SK-N-SH (cell line): Measurements from ENCODE around the gene UBFD1. TPM values are rescaled to one million over a fixed set of nuclear protein-coding genes. Genes with fewer than 3 reads are reported as not detected.

Source experiments
- CTCF ChIA-PET: fragments of 300-600, 350-600 bp; formaldehyde crosslinking; extraction: SDS; loops from one replicate; lab custom pipeline; 2021; lab: Yijun Ruan, JAX
- POLR2A ChIA-PET: fragments of 350-600 bp; sonication (Branson Sonifier 250); formaldehyde crosslinking; extraction: SDS; loops from one replicate; lab custom pipeline; 2020; ENCODE audit warnings: antibody characterized with exemption, inconsistent platforms; lab: Yijun Ruan, JAX
- DNase-seq: peaks from one replicate; pipeline ENCODE4 v3.0.0; 2012
- H2AFZ ChIP-seq: fragments of 200-600 bp; sonication (generic); 2 replicates; pipeline ENCODE4 v1.8.1; 2016; ENCODE audit warnings: antibody characterized with exemption, mild to moderate bottlenecking, low read depth
- H3F3A ChIP-seq: fragments of 200-600 bp; sonication (generic); replicated peaks from 2 replicates; pipeline ENCODE3; 2016; ENCODE audit warnings: antibody characterized with exemption, mild to moderate bottlenecking; ENCODE audit not compliant: insufficient read depth
- H3K27ac ChIP-seq, 2 experiments: fragments of 200-500 bp in 1 of 2; fragments of 200-600 bp in 1 of 2; sonication (Bioruptor generic) in 1 of 2; sonication (generic), shearing (Covaris generic) in 1 of 2; 2 replicates each; pipeline versions ENCODE4 v1.5.1 to v1.6.1; 2014 to 2016; ENCODE audit warnings: low read depth in 2 of 2, inconsistent platforms in 1 of 2, low read length in 1 of 2, mild to moderate bottlenecking in 1 of 2, mixed read lengths in 1 of 2
- H3K27me3 ChIP-seq: fragments of 200-600 bp; sonication (generic), shearing (Covaris generic); 2 replicates; pipeline ENCODE4 v1.6.1; 2016; ENCODE audit warnings: mixed run types; ENCODE audit not compliant: insufficient read depth
- H3K36me3 ChIP-seq, 2 experiments: fragments of 200-500 bp in 1 of 2; fragments of 200-600 bp in 1 of 2; sonication (Bioruptor generic) in 1 of 2; sonication (generic) in 1 of 2; replicated peaks in 1 of 2; 2 replicates each; pipeline versions ENCODE3 to v1.5.1; 2014 to 2016; ENCODE audit warnings: low read length in 1 of 2, mild to moderate bottlenecking in 1 of 2; ENCODE audit not compliant: insufficient read depth in 2 of 2, control insufficient read depth in 1 of 2
- H3K4me1 ChIP-seq, 2 experiments: fragments of 200-500 bp in 1 of 2; fragments of 200-600 bp in 1 of 2; sonication (Bioruptor generic) in 1 of 2; sonication (generic), shearing (Covaris generic) in 1 of 2; 2 replicates each; pipeline versions ENCODE4 v1.5.1 to v1.6.1; 2014 to 2016; ENCODE audit warnings: low read depth in 1 of 2, low read length in 1 of 2, mixed run types in 1 of 2; ENCODE audit not compliant: insufficient read depth in 2 of 2, control insufficient read depth in 1 of 2
- H3K4me2 ChIP-seq: fragments of 200-600 bp; sonication (generic), shearing (Covaris generic); 2 replicates; pipeline ENCODE4 v1.6.1; 2017; ENCODE audit warnings: mixed run types
- H3K4me3 ChIP-seq, 2 experiments: fragments of 200-500 bp in 1 of 2; fragments of 200-600 bp in 1 of 2; sonication (Bioruptor generic) in 1 of 2; sonication (generic), shearing (Covaris generic) in 1 of 2; 2 replicates each; pipeline versions ENCODE4 v1.5.1 to v1.8.1; 2014 to 2016; ENCODE audit warnings: low read depth in 2 of 2, inconsistent platforms in 1 of 2, low read length in 1 of 2, mild to moderate bottlenecking in 1 of 2, mixed read lengths in 1 of 2, moderate library complexity in 1 of 2
- H3K79me2 ChIP-seq: fragments of 200-600 bp; sonication (generic); 2 replicates; pipeline ENCODE4 v1.8.1; 2017; ENCODE audit warnings: mild to moderate bottlenecking; ENCODE audit not compliant: insufficient read depth
- H3K9ac ChIP-seq: fragments of 200-600 bp; sonication (generic); 2 replicates; pipeline ENCODE4 v1.6.1; 2017; ENCODE audit warnings: mixed run types
- H3K9me2 ChIP-seq: fragments of 200-600 bp; sonication (generic); 2 replicates; pipeline ENCODE4 v1.6.1; 2017; ENCODE audit warnings: mixed run types
- H3K9me3 ChIP-seq: fragments of 200-600 bp; sonication (generic); 2 replicates; pipeline ENCODE4 v1.6.1; 2017; ENCODE audit warnings: mixed run types, mild to moderate bottlenecking, moderate library complexity
- H4K20me1 ChIP-seq: fragments of 200-600 bp; sonication (generic); 2 replicates; pipeline ENCODE4 v1.6.1; 2017; ENCODE audit warnings: mild to moderate bottlenecking, mixed run types; ENCODE audit not compliant: insufficient read depth
- CHD2 ChIP-seq: fragments of 150-350 bp; IDR thresholded peaks from 2 replicates; pipeline ENCODE4 v1.6.1; 2018; ENCODE audit warnings: low read length; ENCODE audit not compliant: partially characterized antibody
- CTCF ChIP-seq: fragments of 200-600 bp; sonication (generic); IDR thresholded peaks from 2 replicates; pipeline ENCODE4 v1.6.1; 2017; ENCODE audit warnings: antibody characterized with exemption, mild to moderate bottlenecking, moderate library complexity
- EP300 ChIP-seq, 2 experiments: IDR thresholded peaks; 2 replicates each; pipeline versions ENCODE4 v1.4.0 to v1.6.1; 2012; ENCODE audit warnings: borderline replicate concordance in 1 of 2, low read depth in 1 of 2, low read length in 1 of 2
- FOSL2 ChIP-seq: IDR thresholded peaks from 2 replicates; pipeline ENCODE4 v1.4.0; 2012; ENCODE audit warnings: low read depth, mild to moderate bottlenecking, moderate library complexity, borderline replicate concordance
- GATA2 ChIP-seq: sonication (generic); formaldehyde crosslinking; IDR thresholded peaks from 2 replicates; pipeline ENCODE4 v1.5.0; 2020; ENCODE audit warnings: mild to moderate bottlenecking, missing genetic modification reagents
- NFIC ChIP-seq: IDR thresholded peaks from 2 replicates; pipeline ENCODE4 v1.4.0; 2012; ENCODE audit warnings: borderline replicate concordance
- PBX3 ChIP-seq: IDR thresholded peaks from 2 replicates; pipeline ENCODE4; 2012
- POLR2AphosphoS5 ChIP-seq: IDR thresholded peaks from 2 replicates; pipeline ENCODE4 v1.6.1; 2012; ENCODE audit warnings: low read depth, low read length
- USF1 ChIP-seq: IDR thresholded peaks from 2 replicates; pipeline ENCODE4 v1.4.0; 2012; ENCODE audit warnings: low read depth, borderline replicate concordance
- WGBS: methylation state at CpG from one replicate; pipeline ENCODE4 v1.1.6; 2017; ENCODE audit warnings: low lambda C conversion rate; 5-methylcytosine and 5-hydroxymethylcytosine counted together
- polyA plus RNA-seq, 3 experiments: library from polyadenylated mRNA; depleted of rRNA; stranded (reverse); fragments of >200 nt; gene quantifications; 2 replicates each; pipeline ENCODE4 v1.2.3, GENCODE V29; 2012

Gene UBFD1
- polyA plus RNA-seq, 1 of the 3 experiments (the other 2 are of a cell fraction) = 66.1 TPM

GRCh38 chr16:23573817-23574216 lies 16.3 kb downstream of the UBFD1 start:
- no peaks in the 10 kb centered on the region for H3K9me3 ChIP-seq
- H3K4me2 ChIP-seq = no peak overlapping the region
- no peaks in the 10 kb centered on the region for H3K9me2 ChIP-seq
- CTCF ChIA-PET = interaction anchor here (2.4 kb wide), 1 partner anchor 23 kb away, joined by 7 read pairs; the partner anchor contains the start of gene NDUFAB1
- no peak for DNase-seq
- peaks cover 17% of the 10 kb centered on the region for H3F3A ChIP-seq
- H3K36me3 ChIP-seq = peaks cover 29 to 46% of the 10 kb centered on the region in 2 experiments
- H3K27me3 ChIP-seq = no peaks in the 10 kb centered on the region
- no peaks in the 10 kb centered on the region for H3K4me1 ChIP-seq
- no peaks in the 10 kb centered on the region for H3K79me2 ChIP-seq
- H3K9ac ChIP-seq = no peak overlapping the region
- no peak for TF ChIP-seq FOSL2
- no peak for TF ChIP-seq USF1
- TF ChIP-seq GATA2 (CRISPR knock-in tag) = no peak
- TF ChIP-seq PBX3 = no peak
- TF ChIP-seq CHD2 = no peak
- no peak for TF ChIP-seq EP300 (IDR thresholded peaks at IDR 0.05; ENCODE audit: borderline replicate concordance in 1 of 2, low read depth in 1 of 2, low read length in 1 of 2)
- no peak for TF ChIP-seq CTCF
- TF ChIP-seq, all 33 proteins: peak for 0
- Histone ChIP-seq H4K20me1 (no peaks in the 10 kb centered on the region; the same call in 1 of the 2 replicates), H3K4me3 (no peak overlapping the region), H2AFZ (no peak overlapping the region), H3K27ac (no peak overlapping the region)
- POLR2A ChIA-PET = no interaction called here
- WGBS = 82% methylated on average over 5 of the region's 5 CpGs

GRCh38 chr16:23575834-23576233 lies 18.3 kb downstream of the UBFD1 start:
- H3K79me2 ChIP-seq = no peaks in the 10 kb centered on the region
- no peaks in the 10 kb centered on the region for H3K9me3 ChIP-seq
- CTCF ChIA-PET = interaction anchor here (0.9 to 3.5 kb wide), 2 partner anchors 18 to 21 kb away, joined by 6 to 10 read pairs; partner anchors contain the start of genes NDUFAB1 and UBFD1
- no peak for TF ChIP-seq POLR2AphosphoS5
- TF ChIP-seq NFIC = no peak
- no peak overlapping the region for H3K4me3 ChIP-seq
- H3K27ac ChIP-seq = no peak overlapping the region
- peaks cover 29 to 43% of the 10 kb centered on the region in 2 experiments for H3K36me3 ChIP-seq
- DNase-seq = no peak
- peaks cover 17% of the 10 kb centered on the region for H3F3A ChIP-seq
- H4K20me1 ChIP-seq = no peaks in the 10 kb centered on the region
- POLR2A ChIA-PET = interaction anchor here (1.1 kb wide), 1 partner anchor 18 kb away, joined by 3 read pairs; the partner anchor contains the start of genes EARS2 and UBFD1
- H3K9ac ChIP-seq = no peak overlapping the region
- no peaks in the 10 kb centered on the region for H3K9me2 ChIP-seq
- no peak overlapping the region for H2AFZ ChIP-seq
- H3K4me1 ChIP-seq = no peaks in the 10 kb centered on the region
- 97% methylated on average over 3 of the region's 3 CpGs for WGBS
- no peak overlapping the region for H3K4me2 ChIP-seq
- no peaks in the 10 kb centered on the region for H3K27me3 ChIP-seq
